ENCODE measurements around the gene ROCK2. TPM values are rescaled to one million over a fixed set of nuclear protein-coding genes. Genes with fewer than 3 reads are reported as not detected.

ROCK2 gene
- polyA plus RNA-seq, 1 experiment: 6.0 TPM

GRCh38 chr2:11180653-11181052, 163.8 kb downstream of the ROCK2 start:
- no peaks in the 10 kb centered on the region for H3K27me3 ChIP-seq (ENCODE audit: control insufficient read depth, insufficient read depth, low read length)
- H3K36me3 ChIP-seq (ENCODE audit: control insufficient read depth, insufficient read depth, low read length): peaks cover 2% of the 10 kb centered on the region; the same call in 1 of the 2 replicates
- DNase-seq (ENCODE audit: low read depth): no peak
- no peak for TF ChIP-seq CTCF (IDR thresholded peaks at IDR 0.05; ENCODE audit: insufficient read depth, low read depth, low read length)
- H3K4me3 ChIP-seq (ENCODE audit: low read depth, low read length): no peak overlapping the region
- ChIA-PET CTCF (interaction anchor here (1.0 kb wide), 1 partner anchor 348 kb away, joined by 4 read pairs; no protein-coding TSS in a partner anchor), POLR2A (no interaction called here)

- Histone ChIP-seq H3K4me3 (ENCODE audit: low read depth, low read length) (no peak overlapping the region), H3K27me3 (ENCODE audit: control insufficient read depth, insufficient read depth, low read length) (no peaks in the 10 kb centered on the region), H3K36me3 (ENCODE audit: control insufficient read depth, insufficient read depth, low read length) (peaks cover 1% of the 10 kb centered on the region; the same call in 1 of the 2 replicates)
- ChIA-PET CTCF (no interaction called here), POLR2A (no interaction called here)
- TF ChIP-seq CTCF (IDR thresholded peaks at IDR 0.05; ENCODE audit: insufficient read depth, low read depth, low read length): no peak
- no peak for DNase-seq (ENCODE audit: low read depth)
Observed at GRCh38 chr2:11179899-11180298, 164.5 kb downstream of the ROCK2 start.

- Histone ChIP-seq H3K36me3 (ENCODE audit: control insufficient read depth, insufficient read depth, low read length) (peaks cover 1% of the 10 kb centered on the region; the same call in 1 of the 2 replicates), H3K4me3 (ENCODE audit: low read depth, low read length) (no peak overlapping the region), H3K27me3 (ENCODE audit: control insufficient read depth, insufficient read depth, low read length) (no peaks in the 10 kb centered on the region)
- no peak for DNase-seq (ENCODE audit: low read depth)
- POLR2A ChIA-PET: no interaction called here
- CTCF ChIA-PET: no interaction called here
- no peak for TF ChIP-seq CTCF (IDR thresholded peaks at IDR 0.05; ENCODE audit: insufficient read depth, low read depth, low read length)
Observed at GRCh38 chr2:11179196-11179595, 165.2 kb downstream of the ROCK2 start.

GRCh38 chr2:11177871-11178690, 166.4 kb downstream of the ROCK2 start:
- POLR2A ChIA-PET: interaction anchor here (0.6 kb wide), 1 partner anchor 52 kb away, joined by 3 read pairs; no protein-coding TSS in a partner anchor
- H3K27me3 ChIP-seq (ENCODE audit: control insufficient read depth, insufficient read depth, low read length): no peaks in the 10 kb centered on the region
- CTCF ChIA-PET: interaction anchor here (1.1 to 1.3 kb wide), 3 partner anchors 8 to 198 kb away, joined by 3 to 6 read pairs (median 4); a partner anchor contains a TSS
- peaks cover 1% of the 10 kb centered on the region; the same call in 1 of the 2 replicates for H3K36me3 ChIP-seq (ENCODE audit: control insufficient read depth, insufficient read depth, low read length)
- TF ChIP-seq CTCF (IDR thresholded peaks at IDR 0.05; ENCODE audit: insufficient read depth, low read depth, low read length): no peak
- no peak overlapping the region for H3K4me3 ChIP-seq (ENCODE audit: low read depth, low read length)
- DNase-seq (ENCODE audit: low read depth): no peak

GRCh38 chr2:11175293-11175795, 169.1 kb downstream of the ROCK2 start:
- DNase-seq (ENCODE audit: low read depth): peak; percentile 16
- ChIA-PET POLR2A (no interaction called here), CTCF (interaction anchor here (0.7 kb wide), 1 partner anchor 42 kb away, joined by 5 read pairs; a partner anchor contains a TSS)
- H3K36me3 ChIP-seq (ENCODE audit: control insufficient read depth, insufficient read depth, low read length): peaks cover 1% of the 10 kb centered on the region; the same call in 1 of the 2 replicates
- H3K27me3 ChIP-seq (ENCODE audit: control insufficient read depth, insufficient read depth, low read length): no peaks in the 10 kb centered on the region
- H3K4me3 ChIP-seq (ENCODE audit: low read depth, low read length): no peak overlapping the region
- no peak for TF ChIP-seq CTCF (IDR thresholded peaks at IDR 0.05; ENCODE audit: insufficient read depth, low read depth, low read length)
